Spleen (tissue), 11 donors: ENCODE measurements around the gene IGFL3. TPM values are rescaled to one million over a fixed set of nuclear protein-coding genes. Genes with fewer than 3 reads are reported as not detected.

Experiments
- DNase-seq: peaks from one replicate; pipeline ENCODE4 v3.0.0-alpha.2; 2020
- H3K27ac ChIP-seq, 8 donors: fragments of 200-600 bp; sonication (generic) in 7 of 8; 1 replicate in 4 of 8; 2 replicates in 4 of 8; pipeline versions ENCODE4 v1.5.0 to v1.8.0; 2016 to 2021; ENCODE audit warnings: inconsistent platforms in 4 of 8, mild to moderate bottlenecking in 4 of 8, moderate library complexity in 1 of 8
- H3K27me3 ChIP-seq, 7 donors: fragments of 200-600 bp; sonication (generic) in 6 of 7; replicated peaks in 1 of 7; 1 replicate in 4 of 7; 2 replicates in 3 of 7; pipeline versions ENCODE4 v1.5.0 to v1.8.0; 2016 to 2021; ENCODE audit warnings: inconsistent platforms in 3 of 7, mild to moderate bottlenecking in 1 of 7
- H3K36me3 ChIP-seq, 6 donors: fragments of 200-600 bp; sonication (generic) in 5 of 6; 1 replicate in 4 of 6; 2 replicates in 2 of 6; pipeline versions ENCODE4 v1.5.0 to v1.8.0; 2016 to 2021; ENCODE audit warnings: inconsistent platforms in 2 of 6
- H3K4me1 ChIP-seq, 6 donors: fragments of 200-600 bp; sonication (generic) in 5 of 6; 1 replicate in 3 of 6; 2 replicates in 3 of 6; pipeline versions ENCODE4 v1.5.0 to v1.8.0; 2016 to 2021; ENCODE audit warnings: inconsistent platforms in 3 of 6
- H3K4me3 ChIP-seq, 8 donors: fragments of 200-600 bp; sonication (generic) in 7 of 8; 1 replicate in 4 of 8; 2 replicates in 4 of 8; pipeline versions ENCODE4 v1.5.0 to v1.8.0; 2016 to 2021; ENCODE audit warnings: inconsistent platforms in 4 of 8, mild to moderate bottlenecking in 4 of 8, moderate library complexity in 2 of 8
- H3K9me3 ChIP-seq, 8 donors: fragments of 200-600 bp; sonication (generic) in 7 of 8; 1 replicate in 4 of 8; 2 replicates in 4 of 8; pipeline versions ENCODE4 v1.5.0 to v1.8.0; 2016 to 2021; ENCODE audit warnings: inconsistent platforms in 4 of 8
- POLR2A ChIP-seq, 3 donors: fragments of 450-650 bp; IDR thresholded peaks; one replicate each; pipeline ENCODE4 v1.5.1; 2017; ENCODE audit warnings: antibody characterized with exemption in 3 of 3, mild to moderate bottlenecking in 1 of 3
- POLR2AphosphoS5 ChIP-seq, 3 donors: sonication (generic); formaldehyde crosslinking; IDR thresholded peaks; one replicate each; pipeline ENCODE4 v1.5.1; 2017; ENCODE audit warnings: antibody characterized with exemption in 3 of 3
- WGBS, 5 donors: extraction: QIAGEN DNeasy Blood & Tissue Kit in 3 of 5; methylation state at CpG; one replicate each; pipeline versions ENCODE4 v1.1.5 to v1.1.7; 2013 to 2018; 5-methylcytosine and 5-hydroxymethylcytosine counted together
- intact Hi-C: fragments of 100-400 bp; cut with DNase I; formaldehyde crosslinking; loops from one replicate; pipeline ENCODE4 v1.15.0; 2023; ENCODE audit warnings: low total_unique reads
- polyA plus RNA-seq, 3 donors: library from polyadenylated mRNA; stranded (reverse); fragments of 200-250 nt; gene quantifications; one replicate each; pipeline ENCODE4 v1.2.1, GENCODE V29; 2013
- total RNA-seq, 7 donors: library from RNA; depleted of rRNA in 3 of 7; stranded (reverse); fragments of >200 nt in 3 of 7; fragmentation: NEBNext Ultra II Directional in 4 of 7; extraction: Animal tissue kit (Norgen Biotek cat#: 25700) in 4 of 7; gene quantifications; one replicate each; pipeline versions ENCODE4 v1.1.0 to v1.2.1, GENCODE V29; 2016 to 2021
- TF ChIP-seq, protein P1 (sequence below), 11 experiments: fragments of 200-600 bp in 7 of 11; fragments of 450-650 bp in 4 of 11; sonication (generic) in 4 of 11; IDR thresholded peaks in 8 of 11; conservative IDR thresholded peaks in 3 of 11; 1 replicate in 7 of 11; 2 replicates in 4 of 11; pipeline versions ENCODE4 v1.4.0 to v1.8.0; 2016 to 2021; ENCODE audit warnings: antibody characterized with exemption in 11 of 11, inconsistent platforms in 4 of 11, mild to moderate bottlenecking in 1 of 11
- donor health status: healthy with polysubstance abuse.
- donor health status: DM: no; HTN: no; CAD: no; lungs with moderate emphysema.
- donor health status: DM: no; HTN: no; CAD: no.
- donor health status: Bipolar disorder and iron deficiency.
- donor health status: healthy.
- donor health status: DM: no; HTN: no; CAD: no.
- donor health status: DM: yes; HTN: yes; CAD: no.

IGFL3 gene
- total and polyA plus RNA-seq, 10 donors, result not detected

DNA sequence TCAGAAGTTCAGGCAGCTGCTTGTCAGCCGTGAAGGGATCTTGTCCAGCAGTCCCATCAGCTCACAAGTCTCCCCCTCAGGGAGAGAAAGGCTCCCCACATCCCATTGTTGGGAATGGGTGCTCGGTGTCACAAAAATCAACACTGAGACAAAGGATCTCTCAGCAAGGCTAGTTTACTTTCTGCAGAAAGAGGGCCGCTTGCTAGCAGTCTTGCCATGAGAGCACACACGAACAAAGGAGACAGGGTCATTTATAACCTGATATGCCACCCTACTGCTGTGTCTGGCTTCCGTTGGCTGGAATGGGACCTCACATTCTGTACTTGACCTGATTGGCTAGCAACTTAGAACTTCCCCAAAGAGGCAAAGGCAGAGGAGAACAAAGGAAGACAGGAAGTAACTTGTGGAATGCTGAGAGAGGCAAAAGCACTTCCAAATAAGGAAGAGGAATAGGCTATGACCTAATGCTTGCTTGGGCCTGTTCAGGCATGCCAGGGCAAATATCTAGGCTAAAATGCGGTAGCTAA lies 8.7 kb upstream of the IGFL3 start:
- Histone ChIP-seq H3K27me3 (peaks cover 0 to 8% (median 0%) of the 10 kb centered on the region in 7 donors), H3K9me3 (no peaks in the 10 kb centered on the region), H3K36me3 (no peaks in the 10 kb centered on the region), H3K4me3 (no peak overlapping the region), H3K4me1 (peaks cover 0 to 9% (median 1%) of the 10 kb centered on the region in 6 donors), H3K27ac (peak overlapping the region in 7 of 8 donors; percentile 52 to 80 (median 70))
- no peak for DNase-seq
- 45 to 65% (median 55%) methylated on average over 6 of the region's 6 CpGs for WGBS, 5 donors
- intact Hi-C loops, result no loop called here
- TF ChIP-seq POLR2A (IDR thresholded peaks at IDR 0.05), result no peak
- TF ChIP-seq, protein P1, sequence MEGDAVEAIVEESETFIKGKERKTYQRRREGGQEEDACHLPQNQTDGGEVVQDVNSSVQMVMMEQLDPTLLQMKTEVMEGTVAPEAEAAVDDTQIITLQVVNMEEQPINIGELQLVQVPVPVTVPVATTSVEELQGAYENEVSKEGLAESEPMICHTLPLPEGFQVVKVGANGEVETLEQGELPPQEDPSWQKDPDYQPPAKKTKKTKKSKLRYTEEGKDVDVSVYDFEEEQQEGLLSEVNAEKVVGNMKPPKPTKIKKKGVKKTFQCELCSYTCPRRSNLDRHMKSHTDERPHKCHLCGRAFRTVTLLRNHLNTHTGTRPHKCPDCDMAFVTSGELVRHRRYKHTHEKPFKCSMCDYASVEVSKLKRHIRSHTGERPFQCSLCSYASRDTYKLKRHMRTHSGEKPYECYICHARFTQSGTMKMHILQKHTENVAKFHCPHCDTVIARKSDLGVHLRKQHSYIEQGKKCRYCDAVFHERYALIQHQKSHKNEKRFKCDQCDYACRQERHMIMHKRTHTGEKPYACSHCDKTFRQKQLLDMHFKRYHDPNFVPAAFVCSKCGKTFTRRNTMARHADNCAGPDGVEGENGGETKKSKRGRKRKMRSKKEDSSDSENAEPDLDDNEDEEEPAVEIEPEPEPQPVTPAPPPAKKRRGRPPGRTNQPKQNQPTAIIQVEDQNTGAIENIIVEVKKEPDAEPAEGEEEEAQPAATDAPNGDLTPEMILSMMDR (IDR thresholded peaks at IDR 0.05 in 8 of 11, conservative IDR thresholded peaks at IDR 0.05 in 3 of 11), result no peak
- TF ChIP-seq POLR2AphosphoS5 (IDR thresholded peaks at IDR 0.05), result peak in 1 of 3 donors; percentile 60

DNA sequence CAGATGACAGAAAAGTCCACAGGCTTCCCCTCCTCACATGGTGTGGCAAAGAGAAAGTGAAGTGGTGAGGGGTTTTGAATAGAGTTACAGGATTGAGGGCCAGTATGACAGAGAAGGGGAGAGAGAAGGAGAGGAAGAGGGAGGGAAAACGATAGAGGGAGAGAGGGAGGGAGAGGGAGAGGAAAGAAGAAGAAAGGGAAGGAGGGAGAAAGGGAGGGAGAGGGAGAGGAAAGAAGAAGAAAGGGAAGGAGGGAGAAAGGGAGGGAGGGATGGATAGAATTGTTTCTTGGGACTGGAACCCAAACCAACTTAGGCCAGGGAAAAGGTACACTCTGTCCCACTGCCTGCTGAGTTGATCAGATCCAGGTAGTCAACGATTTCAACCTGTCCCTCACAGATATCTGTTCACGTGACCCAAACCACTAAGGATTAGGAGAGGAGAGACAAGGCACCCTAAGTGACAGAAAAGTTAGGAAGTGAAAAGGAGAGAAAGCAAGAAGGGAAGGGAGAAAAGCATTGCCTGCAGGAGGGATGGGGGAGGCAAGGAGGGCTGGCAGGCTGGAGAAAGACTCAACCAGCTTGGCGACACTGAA lies 8.1 kb upstream of the IGFL3 start:
- peaks cover 0 to 8% (median 0%) of the 10 kb centered on the region in 7 donors for H3K27me3 ChIP-seq
- H3K36me3 ChIP-seq, result no peaks in the 10 kb centered on the region
- no peak overlapping the region for H3K4me3 ChIP-seq
- H3K4me1 ChIP-seq, result peaks cover 0 to 9% (median 1%) of the 10 kb centered on the region in 6 donors
- no peak for DNase-seq
- no peak for TF ChIP-seq POLR2A (IDR thresholded peaks at IDR 0.05)
- TF ChIP-seq, protein P1 (IDR thresholded peaks at IDR 0.05 in 8 of 11, conservative IDR thresholded peaks at IDR 0.05 in 3 of 11), result no peak
- TF ChIP-seq POLR2AphosphoS5 (IDR thresholded peaks at IDR 0.05), result no peak
- H3K27ac ChIP-seq, result peak overlapping the region in 7 of 8 donors; percentile 29 to 80 (median 70)
- intact Hi-C loops, result no loop called here
- no peaks in the 10 kb centered on the region for H3K9me3 ChIP-seq
- 54 to 81% (median 75%) methylated on average over 4 of the region's 4 CpGs for WGBS, 5 donors

DNA sequence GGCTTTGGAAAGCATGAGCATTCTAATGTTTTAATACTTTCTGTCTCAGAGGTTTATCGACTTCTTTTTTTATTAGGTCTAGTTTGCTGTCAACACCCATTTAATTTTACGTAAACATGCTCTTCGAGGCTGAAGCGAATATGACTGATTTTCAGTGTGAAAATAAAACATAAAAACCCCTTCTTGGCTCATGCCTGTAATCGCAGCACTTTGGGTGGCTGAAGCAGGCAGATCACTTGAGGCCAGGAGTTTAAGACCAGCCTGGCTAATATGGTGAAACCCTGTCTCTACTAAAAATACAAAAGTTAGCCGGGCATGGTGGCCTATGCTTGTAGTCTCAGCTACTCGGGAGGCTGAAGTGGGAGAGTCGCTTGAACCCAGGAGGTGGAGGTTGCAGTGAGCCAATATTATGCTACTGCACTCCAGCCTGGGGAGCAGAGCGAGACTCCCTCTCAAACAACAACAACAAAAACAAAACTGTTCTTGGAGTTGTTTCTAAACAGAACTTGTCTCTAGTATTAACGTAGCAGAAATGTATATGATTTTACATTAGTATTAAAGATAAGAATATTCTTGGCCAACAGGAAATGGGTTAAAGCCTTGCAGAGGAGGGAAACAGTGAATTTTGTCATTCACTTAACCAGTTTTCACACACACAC lies 7.1 kb upstream of the IGFL3 start:
- TF ChIP-seq POLR2A (IDR thresholded peaks at IDR 0.05), result no peak
- H3K9me3 ChIP-seq, result no peaks in the 10 kb centered on the region
- no peak overlapping the region for H3K4me3 ChIP-seq
- no peaks in the 10 kb centered on the region for H3K36me3 ChIP-seq
- no peak for DNase-seq
- H3K4me1 ChIP-seq, result peaks cover 0 to 9% (median 1%) of the 10 kb centered on the region in 6 donors
- intact Hi-C loops, result no loop called here
- no peaks in the 10 kb centered on the region for H3K27me3 ChIP-seq
- H3K27ac ChIP-seq, result peak overlapping the region in 2 of 8 donors; percentile 7 to 79
- 81 to 90% (median 89%) methylated on average over 10 of the region's 10 CpGs for WGBS, 5 donors

DNA sequence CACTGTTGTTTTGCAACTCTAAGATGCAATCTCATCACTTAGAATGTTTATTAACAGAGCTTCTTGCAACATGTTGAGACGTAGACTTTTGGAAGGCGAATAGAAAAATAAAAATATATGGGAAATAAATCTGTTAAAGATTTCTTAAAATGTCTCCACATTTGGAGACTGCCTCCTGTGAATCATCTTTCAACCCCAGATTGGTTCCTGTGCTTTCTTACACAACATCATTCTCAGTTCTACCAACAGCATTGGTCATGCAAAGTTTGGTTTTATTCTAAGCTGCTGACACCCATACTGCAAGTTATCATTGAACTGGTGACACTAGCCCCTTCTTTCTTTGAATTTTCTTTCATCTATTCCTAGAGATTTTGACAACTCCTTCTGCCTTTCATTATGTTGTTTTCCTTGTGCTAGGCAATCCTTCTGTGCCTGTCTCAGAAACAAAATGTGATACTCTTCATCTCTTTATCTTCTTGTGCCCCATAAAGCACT lies 1.6 kb upstream of the IGFL3 start:
- Histone ChIP-seq H3K27ac (no peak overlapping the region), H3K27me3 (peaks cover 0 to 4% (median 0%) of the 10 kb centered on the region in 7 donors), H3K36me3 (no peaks in the 10 kb centered on the region), H3K4me3 (no peak overlapping the region), H3K4me1 (no peaks in the 10 kb centered on the region), H3K9me3 (no peaks in the 10 kb centered on the region)
- 86 to 95% (median 89%) methylated on average over 2 of the region's 2 CpGs for WGBS, 5 donors
- DNase-seq, result no peak
- intact Hi-C loops, result no loop called here
- TF ChIP-seq, protein P1 (IDR thresholded peaks at IDR 0.05 in 8 of 11, conservative IDR thresholded peaks at IDR 0.05 in 3 of 11), result no peak
- TF ChIP-seq POLR2AphosphoS5 (IDR thresholded peaks at IDR 0.05) (no peak), POLR2A (IDR thresholded peaks at IDR 0.05) (no peak)
